Progenitor cell of endocrine pancreas (in vitro differentiated cells): ENCODE data around the gene CCDC13. TPM values are rescaled to one million over a fixed set of nuclear protein-coding genes. Genes with fewer than 3 reads are reported as not detected.

Source experiments
- DNase-seq: peaks from one replicate; pipeline ENCODE4 v3.0.0; 2021; ENCODE audit warnings: low spot score; ENCODE audit not compliant: unreplicated experiment
- H3K27ac Mint-ChIP-seq: 2 replicates; pipeline ENCODE4 v1.8.0; 2021; ENCODE audit warnings: mild to moderate bottlenecking, moderate library complexity, mixed read lengths
- H3K27me3 Mint-ChIP-seq: 2 replicates; pipeline ENCODE4 v1.8.0; 2021; ENCODE audit warnings: mixed read lengths
- H3K36me3 Mint-ChIP-seq: 2 replicates; pipeline ENCODE4 v1.8.0; 2022; ENCODE audit warnings: mixed read lengths; ENCODE audit not compliant: insufficient read depth
- H3K4me1 Mint-ChIP-seq: 2 replicates; pipeline ENCODE4 v1.8.0; 2021; ENCODE audit warnings: low read depth, mixed read lengths
- H3K4me3 Mint-ChIP-seq: 2 replicates; pipeline ENCODE4 v1.8.0; 2021; ENCODE audit warnings: low read depth, mild to moderate bottlenecking, moderate library complexity, mixed read lengths
- H3K9me3 Mint-ChIP-seq: 2 replicates; pipeline ENCODE4 v1.8.0; 2021; ENCODE audit warnings: low read depth, mixed read lengths
- CTCF ChIP-seq: fragments of 200-600 bp; sonication (generic); IDR thresholded peaks from one replicate; pipeline ENCODE4 v1.5.0; 2021; ENCODE audit warnings: antibody characterized with exemption, mild to moderate bottlenecking; ENCODE audit not compliant: unreplicated experiment
- total RNA-seq: library from RNA; stranded (reverse); gene quantifications from 2 replicates; pipeline ENCODE4 v1.2.1, GENCODE V29; 2021

CCDC13 gene
- total RNA-seq, 1 donor from 2014 or later: 2.3 TPM

GRCh38 chr3:42780398-42780797 is 7.3 kb upstream of the CCDC13 start:
- Mint-ChIP-seq H3K27ac (no peak overlapping the region), H3K4me3 (no peak overlapping the region), H3K9me3 (no peaks in the 10 kb centered on the region), H3K27me3 (no peaks in the 10 kb centered on the region), H3K4me1 (peaks cover 6% of the 10 kb centered on the region), H3K36me3 (peaks cover 2% of the 10 kb centered on the region)
- no peak for DNase-seq
- TF ChIP-seq CTCF: no peak

- no peak overlapping the region for H3K27ac Mint-ChIP-seq
- peaks cover 2% of the 10 kb centered on the region for H3K36me3 Mint-ChIP-seq
- no peak for TF ChIP-seq CTCF
- H3K4me1 Mint-ChIP-seq: peaks cover 6% of the 10 kb centered on the region
- no peaks in the 10 kb centered on the region for H3K9me3 Mint-ChIP-seq
- H3K27me3 Mint-ChIP-seq: no peaks in the 10 kb centered on the region
- DNase-seq: no peak
- no peak overlapping the region for H3K4me3 Mint-ChIP-seq
These were observed 5.6 kb upstream of the CCDC13 start for GRCh38 chr3:42778644-42779043.

- Mint-ChIP-seq H3K4me1 (peaks cover 4% of the 10 kb centered on the region), H3K27ac (peak overlapping the region; percentile 91), H3K27me3 (peaks cover 9% of the 10 kb centered on the region), H3K4me3 (peak overlapping the region; percentile 84), H3K36me3 (peaks cover 5% of the 10 kb centered on the region), H3K9me3 (peaks cover 7% of the 10 kb centered on the region)
- no peak for DNase-seq
- no peak for TF ChIP-seq CTCF
These were observed 327 bp upstream of the CCDC13 start for GRCh38 chr3:42773409-42773751.

- Mint-ChIP-seq H3K4me3 (no peak overlapping the region), H3K4me1 (peaks cover 4% of the 10 kb centered on the region), H3K27me3 (peaks cover 9% of the 10 kb centered on the region), H3K27ac (no peak overlapping the region), H3K9me3 (peaks cover 7% of the 10 kb centered on the region), H3K36me3 (peaks cover 5% of the 10 kb centered on the region)
- no peak for TF ChIP-seq CTCF
- no peak for DNase-seq
These were observed 1.8 kb downstream of the CCDC13 start for GRCh38 chr3:42771271-42771670.

GRCh38 chr3:42769477-42770131 is 3.4 kb downstream of the CCDC13 start:
- TF ChIP-seq CTCF: no peak
- Mint-ChIP-seq H3K4me3 (no peak overlapping the region), H3K9me3 (peaks cover 7% of the 10 kb centered on the region)

More at GRCh38 chr3:42769477-42770131, 3.4 kb downstream of the CCDC13 start:
- H3K27me3 Mint-ChIP-seq: peaks cover 9% of the 10 kb centered on the region
- DNase-seq: no peak
- H3K4me1 Mint-ChIP-seq: peaks cover 4% of the 10 kb centered on the region
- H3K27ac Mint-ChIP-seq: no peak overlapping the region
- H3K36me3 Mint-ChIP-seq: peaks cover 5% of the 10 kb centered on the region
